Measurements from ENCODE around the gene PFDN1. TPM values are rescaled to one million over a fixed set of nuclear protein-coding genes. Genes with fewer than 3 reads are reported as not detected.

PFDN1 gene
- total and polyA plus RNA-seq, 11 donors, result 53.8 to 140 (median 75.0) TPM

GRCh38 chr5:140331638-140332037 lies 28.7 kb upstream of the PFDN1 start:
- WGBS, 4 donors, result 84 to 100% (median 89%) methylated on average over 1 of the region's 1 CpG
- H3K36me3 ChIP-seq, result peaks cover 0 to 47% (median 36%) of the 10 kb centered on the region in 9 donors
- H3K27me3 ChIP-seq, result no peaks in the 10 kb centered on the region
- no peak overlapping the region for H3K4me3 ChIP-seq
- no peak overlapping the region for H3K27ac ChIP-seq
- ATAC-seq (no peak), DNase-seq (no peak)
- no peaks in the 10 kb centered on the region for H3K9me3 ChIP-seq
- no peak for TF ChIP-seq CTCF (IDR thresholded peaks at IDR 0.05)
- no peak for TF ChIP-seq POLR2A (IDR thresholded peaks at IDR 0.05)
- H3K4me1 ChIP-seq, result peaks cover 4 to 52% (median 25%) of the 10 kb centered on the region in 12 donors
- intact Hi-C loops (cut with DNase I), result no loop called here

DNA sequence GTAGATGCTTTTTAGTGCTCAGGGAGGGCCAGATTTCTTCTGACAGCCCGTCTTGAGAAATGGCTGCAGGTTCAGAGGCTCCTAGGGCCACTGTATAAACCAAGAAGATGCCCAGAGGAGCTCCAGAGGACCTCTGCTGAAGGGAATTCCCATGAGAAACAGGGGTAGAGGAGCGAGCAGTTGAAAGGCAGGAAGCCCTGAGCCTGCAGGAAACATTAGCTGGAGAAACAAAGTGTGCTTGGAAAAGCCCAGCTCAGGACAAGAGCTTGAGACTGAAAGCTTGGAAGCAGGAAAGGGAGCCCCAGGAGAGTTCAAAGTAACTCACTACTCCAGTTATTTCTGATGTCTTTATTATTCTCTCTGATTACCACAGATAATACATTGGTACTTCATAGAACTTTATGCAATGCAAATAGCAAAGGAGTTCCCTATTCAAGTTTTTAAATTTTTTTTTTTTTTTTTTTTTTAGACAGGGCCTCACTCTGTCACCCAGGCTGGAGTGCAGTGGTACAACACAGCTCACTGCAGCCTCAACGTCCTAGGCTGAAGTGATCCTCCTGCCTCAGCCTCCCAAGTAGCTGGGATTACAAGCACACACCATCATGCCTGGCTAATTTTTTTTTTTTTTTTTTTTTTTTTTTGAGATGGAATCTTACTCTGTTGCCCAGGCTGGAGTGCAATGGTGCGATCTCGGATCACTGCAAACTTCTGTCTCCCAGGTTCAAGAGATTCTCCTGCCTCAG lies 27.0 kb upstream of the PFDN1 start:
- Histone ChIP-seq H3K36me3 (peaks cover 0 to 34% (median 29%) of the 10 kb centered on the region in 9 donors), H3K9me3 (no peaks in the 10 kb centered on the region), H3K4me1 (peaks cover 0 to 41% (median 18%) of the 10 kb centered on the region in 12 donors), H3K4me3 (no peak overlapping the region), H3K27me3 (no peaks in the 10 kb centered on the region), H3K27ac (peak overlapping the region in 11 of 12 donors; percentile 16 to 68 (median 39))
- intact Hi-C loops (cut with DNase I), result loop anchor here in 1 of 10 donors (2.0 kb wide), 1 partner anchor 17 kb away; no protein-coding TSS in a partner anchor
- DNase-seq (peak in 2 of 5 donors; percentile 37 to 41), ATAC-seq (peak; percentile 44 to 80 (median 58))
- WGBS, 4 donors, result 66 to 77% (median 69%) methylated on average over 5 of the region's 5 CpGs
- TF ChIP-seq CTCF (IDR thresholded peaks at IDR 0.05) (no peak), POLR2A (IDR thresholded peaks at IDR 0.05) (no peak)

DNA sequence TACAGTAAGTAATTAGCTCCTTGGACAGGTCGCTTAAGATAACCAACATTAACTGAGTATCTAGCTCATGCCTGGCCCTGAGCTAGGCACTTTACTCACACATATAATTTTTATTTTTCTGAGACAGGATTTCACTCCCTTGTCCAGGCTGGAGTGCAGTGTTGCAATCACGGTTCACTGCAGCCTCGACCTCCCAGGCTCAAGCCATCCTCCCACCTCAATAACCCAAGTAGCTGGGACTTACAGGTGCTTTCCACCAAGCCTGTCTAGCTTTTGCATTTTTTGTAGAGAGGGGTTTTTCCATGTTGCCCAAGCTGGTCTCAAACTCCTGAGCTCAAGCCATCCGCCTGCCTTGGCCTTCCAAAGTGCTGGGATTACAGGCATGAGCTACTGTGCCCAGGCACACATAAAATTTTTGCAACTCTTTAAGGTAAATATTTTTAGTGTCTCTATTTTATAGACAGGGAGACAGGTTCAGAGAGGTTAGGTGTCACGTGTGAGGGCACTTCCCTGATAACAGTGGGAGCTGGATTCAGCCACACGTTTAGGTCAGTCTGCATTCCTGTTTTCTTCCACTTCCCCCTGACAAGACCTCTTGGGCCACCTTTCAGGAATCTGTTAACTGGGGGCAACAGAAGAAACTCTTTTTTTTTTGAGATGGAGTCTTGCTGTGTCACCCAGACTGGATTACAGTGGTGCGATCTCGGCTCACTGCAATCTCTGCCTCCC lies 25.3 kb upstream of the PFDN1 start:
- TF ChIP-seq POLR2A (IDR thresholded peaks at IDR 0.05) (no peak), CTCF (IDR thresholded peaks at IDR 0.05) (no peak)
- WGBS, 4 donors, result 78 to 83% (median 80%) methylated on average over 8 of the region's 8 CpGs
- H3K36me3 ChIP-seq, result peaks cover 0 to 17% (median 12%) of the 10 kb centered on the region in 9 donors
- intact Hi-C loops (cut with DNase I), result loop anchor here in 1 of 10 donors (2.0 kb wide), 1 partner anchor 15 kb away; no protein-coding TSS in a partner anchor
- no peak overlapping the region for H3K4me3 ChIP-seq
- DNase-seq (no peak), ATAC-seq (no peak)
- H3K9me3 ChIP-seq, result no peaks in the 10 kb centered on the region
- peak overlapping the region in 2 of 12 donors; percentile 3 to 28 for H3K27ac ChIP-seq
- H3K4me1 ChIP-seq, result peaks cover 3 to 55% (median 33%) of the 10 kb centered on the region in 12 donors
- no peaks in the 10 kb centered on the region for H3K27me3 ChIP-seq

- intact Hi-C loops (cut with DNase I), result no loop called here
- Histone ChIP-seq H3K4me3 (no peak overlapping the region), H3K36me3 (peaks cover 0 to 11% (median 6%) of the 10 kb centered on the region in 9 donors), H3K27ac (peak overlapping the region in 2 of 12 donors; percentile 3 to 28), H3K9me3 (no peaks in the 10 kb centered on the region), H3K27me3 (no peaks in the 10 kb centered on the region), H3K4me1 (peaks cover 9 to 58% (median 39%) of the 10 kb centered on the region in 12 donors)
- no peak for DNase-seq
- no peak for ATAC-seq
- TF ChIP-seq CTCF (IDR thresholded peaks at IDR 0.05) (no peak), POLR2A (IDR thresholded peaks at IDR 0.05) (no peak)
- 42 to 48% (median 46%) methylated on average over 2 of the region's 2 CpGs for WGBS, 4 donors
These were observed 24.7 kb upstream of the PFDN1 start for GRCh38 chr5:140327589-140327988.
